ENCODE data around the gene CTIF. TPM values are rescaled to one million over a fixed set of nuclear protein-coding genes. Genes with fewer than 3 reads are reported as not detected.

CTIF gene
- total RNA-seq, 1 donor from 2014 or later = 26.4 TPM

GRCh38 chr18:48589797-48590519 lies 51.1 kb downstream of the CTIF start:
- TF ChIP-seq CTCF (IDR thresholded peaks at IDR 0.05; ENCODE audit: unreplicated experiment) = no peak
- Mint-ChIP-seq H3K4me1 (ENCODE audit: low read depth) (peaks cover 3% of the 10 kb centered on the region), H3K9me3 (ENCODE audit: low read depth) (no peaks in the 10 kb centered on the region), H3K36me3 (ENCODE audit: insufficient read depth) (no peaks in the 10 kb centered on the region), H3K27ac (no peak overlapping the region), H3K27me3 (no peaks in the 10 kb centered on the region), H3K4me3 (ENCODE audit: low read depth) (no peak overlapping the region)
- DNase-seq (ENCODE audit: low spot score, unreplicated experiment) = no peak

- TF ChIP-seq CTCF (IDR thresholded peaks at IDR 0.05; ENCODE audit: unreplicated experiment) = no peak
- Mint-ChIP-seq H3K27me3 (no peaks in the 10 kb centered on the region), H3K4me3 (ENCODE audit: low read depth) (no peak overlapping the region), H3K27ac (no peak overlapping the region), H3K4me1 (ENCODE audit: low read depth) (peaks cover 3% of the 10 kb centered on the region), H3K36me3 (ENCODE audit: insufficient read depth) (no peaks in the 10 kb centered on the region), H3K9me3 (ENCODE audit: low read depth) (no peaks in the 10 kb centered on the region)
- DNase-seq (ENCODE audit: low spot score, unreplicated experiment) = no peak
Observed at GRCh38 chr18:48590678-48591077, 51.8 kb downstream of the CTIF start.

DNA sequence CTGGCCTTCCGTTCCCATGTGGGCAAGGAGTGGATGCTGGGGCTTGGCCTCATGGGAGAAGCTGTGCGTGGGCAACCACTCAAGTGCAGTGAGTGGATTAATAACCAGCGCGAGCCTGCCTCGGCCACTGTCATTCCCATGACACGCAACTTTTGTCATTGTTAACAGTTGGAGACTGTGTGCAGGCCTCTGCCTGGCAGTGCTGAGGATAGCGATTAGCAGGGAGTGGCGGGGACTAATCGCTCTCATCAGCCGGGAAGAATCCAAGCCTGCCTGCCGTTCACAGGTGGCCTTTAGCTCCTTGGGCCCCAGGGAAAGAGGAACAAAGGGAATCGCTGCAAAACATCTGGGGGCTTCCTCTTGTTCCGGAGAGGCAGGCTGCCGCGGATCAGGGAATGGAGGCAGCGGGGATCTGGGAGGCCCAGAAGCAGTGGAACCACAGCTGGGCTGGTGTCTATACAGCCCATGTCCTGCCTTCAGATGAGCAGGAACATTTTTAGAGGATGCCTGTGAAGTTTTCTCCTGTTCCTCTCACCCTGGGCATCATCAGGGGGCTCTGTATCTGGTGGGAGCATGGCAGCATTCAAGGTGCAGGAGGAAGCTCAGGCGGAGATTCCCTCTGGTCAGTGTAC lies 53.8 kb downstream of the CTIF start:
- Mint-ChIP-seq H3K27ac (peak overlapping the region; percentile 50), H3K27me3 (no peaks in the 10 kb centered on the region), H3K4me1 (ENCODE audit: low read depth) (peaks cover 3% of the 10 kb centered on the region), H3K9me3 (ENCODE audit: low read depth) (no peaks in the 10 kb centered on the region), H3K4me3 (ENCODE audit: low read depth) (no peak overlapping the region), H3K36me3 (ENCODE audit: insufficient read depth) (no peaks in the 10 kb centered on the region)
- DNase-seq (ENCODE audit: low spot score, unreplicated experiment) = no peak
- TF ChIP-seq CTCF (IDR thresholded peaks at IDR 0.05; ENCODE audit: unreplicated experiment) = no peak

DNA sequence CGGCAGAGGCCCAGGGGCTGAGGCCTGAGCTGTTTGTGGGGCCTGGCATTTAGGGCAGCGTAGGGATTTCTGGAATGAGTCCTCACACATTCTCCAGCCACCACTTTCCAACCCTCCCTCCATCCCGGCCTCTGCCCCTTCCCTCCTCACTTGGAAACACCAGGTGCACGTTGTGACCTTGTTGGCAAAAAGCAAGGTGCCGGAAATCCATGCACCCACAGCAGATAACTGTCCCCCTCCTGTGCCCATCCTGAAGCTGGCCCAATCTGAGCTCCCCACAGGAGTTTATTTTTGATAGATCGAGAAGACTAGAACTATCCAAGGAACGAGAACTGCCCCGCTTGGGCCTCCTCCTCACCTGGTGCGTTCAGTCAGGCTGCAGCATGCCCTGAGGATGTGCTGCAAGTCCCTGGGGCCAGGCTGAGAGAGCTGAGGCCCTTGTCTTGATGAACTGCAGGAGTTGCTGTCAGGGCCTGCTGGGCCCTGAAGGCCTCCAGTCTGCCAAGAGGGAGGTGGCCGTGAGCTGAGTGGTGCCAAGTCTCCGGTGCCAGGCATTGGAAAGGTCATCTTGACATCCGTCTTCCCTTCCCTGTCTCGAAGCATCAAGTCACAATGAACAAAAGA lies 55.8 kb downstream of the CTIF start:
- peaks cover 3% of the 10 kb centered on the region for H3K4me1 Mint-ChIP-seq (ENCODE audit: low read depth)
- TF ChIP-seq CTCF (IDR thresholded peaks at IDR 0.05; ENCODE audit: unreplicated experiment) = no peak
- no peak overlapping the region for H3K4me3 Mint-ChIP-seq (ENCODE audit: low read depth)

GRCh38 chr18:48595703-48596218 lies 56.9 kb downstream of the CTIF start:
- no peaks in the 10 kb centered on the region for H3K27me3 Mint-ChIP-seq
- DNase-seq (ENCODE audit: low spot score, unreplicated experiment) = no peak
- H3K9me3 Mint-ChIP-seq (ENCODE audit: low read depth) = no peaks in the 10 kb centered on the region
- H3K4me3 Mint-ChIP-seq (ENCODE audit: low read depth) = no peak overlapping the region
- no peak overlapping the region for H3K27ac Mint-ChIP-seq
- peaks cover 5% of the 10 kb centered on the region for H3K4me1 Mint-ChIP-seq (ENCODE audit: low read depth)
- no peaks in the 10 kb centered on the region for H3K36me3 Mint-ChIP-seq (ENCODE audit: insufficient read depth)
- TF ChIP-seq CTCF (IDR thresholded peaks at IDR 0.05; ENCODE audit: unreplicated experiment) = no peak

More for the DNA sequence above, 55.8 kb downstream of the CTIF start:
- Mint-ChIP-seq H3K27me3 (no peaks in the 10 kb centered on the region), H3K27ac (no peak overlapping the region), H3K36me3 (ENCODE audit: insufficient read depth) (no peaks in the 10 kb centered on the region), H3K9me3 (ENCODE audit: low read depth) (no peaks in the 10 kb centered on the region)
- DNase-seq (ENCODE audit: low spot score, unreplicated experiment) = no peak
